Measurements from ENCODE around the gene PAPOLG.

- no peak for TF ChIP-seq TAF1 (IDR thresholded peaks at IDR 0.05; ENCODE audit: borderline replicate concordance, insufficient read depth, low read length)
- no peak for TF ChIP-seq REST (IDR thresholded peaks at IDR 0.05; ENCODE audit: insufficient read depth in 1 of 2, low read depth in 2 of 2, low read length in 2 of 2)
These were observed 63.9 kb downstream of the PAPOLG start for GRCh38 chr2:60819936-60820335.
